COLO668 (cell line): ENCODE measurements around the gene DEXI.

Experiments used
- DNase-seq: peaks from one replicate; lab custom pipeline; 2025; ENCODE audit not compliant: unreplicated experiment; lab: John Stamatoyannopoulos, UW

Gene DEXI

GRCh38 chr16:10895053-10895946, 47.0 kb downstream of the DEXI start:
- no peak for DNase-seq

- no peak for DNase-seq
Measured at GRCh38 chr16:10892782-10893318, 49.4 kb downstream of the DEXI start.

GRCh38 chr16:10889855-10890254, 52.4 kb downstream of the DEXI start:
- DNase-seq, result no peak

GRCh38 chr16:10888320-10888937, 53.8 kb downstream of the DEXI start:
- DNase-seq, result no peak

GRCh38 chr16:10885246-10885645, 57.0 kb downstream of the DEXI start:
- DNase-seq, result no peak

- DNase-seq, result no peak
Measured at GRCh38 chr16:10883004-10883403, 59.3 kb downstream of the DEXI start.

GRCh38 chr16:10881479-10882030, 60.7 kb downstream of the DEXI start:
- DNase-seq, result no peak

GRCh38 chr16:10880594-10881452, 61.4 kb downstream of the DEXI start:
- no peak for DNase-seq

- DNase-seq, result no peak
Measured at GRCh38 chr16:10879681-10880589, 62.3 kb downstream of the DEXI start.
